Measurements from ENCODE around the gene ACKR3. TPM values are rescaled to one million over a fixed set of nuclear protein-coding genes. Genes with fewer than 3 reads are reported as not detected.

The ACKR3 gene
- total and polyA plus RNA-seq, 10 of the 15 experiments (the other 5 are each of a cell fraction or from before 2014, with no cell fraction given), result 3.0 to 154 (median 6.4) TPM

- H2AFZ ChIP-seq (ENCODE audit: control insufficient read depth, low read depth, low read length), result no peak overlapping the region
- peak; percentile 72 for ATAC-seq
- peak; percentile 70 for FAIRE-seq
- 64% methylated on average over 7 of the region's 7 CpGs for WGBS (ENCODE audit: insufficient coverage, insufficient replicate concordance, low lambda C conversion rate, missing lambda C conversion rate)
- DNase-seq (ENCODE audit: low read depth, low spot score), result no peak
- in situ Hi-C loops (cut with MboI), result no loop called here
- no peak overlapping the region for H3K9ac ChIP-seq (ENCODE audit: control insufficient read depth, insufficient read depth, low read length)
- H3K36me3 ChIP-seq (ENCODE audit: control insufficient read depth in 2 of 2, insufficient read depth in 2 of 2, low read length in 1 of 2), result no peaks in the 10 kb centered on the region
- no peak overlapping the region for H3K27ac ChIP-seq (ENCODE audit: control insufficient read depth, insufficient read depth)
- no peak overlapping the region for H3K4me3 ChIP-seq
- peak in 1 of 3 experiments; percentile 4; a peak in 1 of 6 replicates for TF ChIP-seq CTCF (IDR thresholded peaks at IDR 0.05 in 2 of 3, conservative IDR thresholded peaks at IDR 0.05 in 1 of 3; ENCODE audit: control insufficient read depth in 2 of 3, extremely low read depth in 1 of 3, insufficient read depth in 1 of 3, low read depth in 3 of 3, low read length in 3 of 3)
- peak; percentile 23; the same call in 1 of the 2 replicates for TF ChIP-seq RAD21 (IDR thresholded peaks at IDR 0.05; ENCODE audit: insufficient read depth, low read depth, low read length)
- TF ChIP-seq GABPA (IDR thresholded peaks at IDR 0.05; ENCODE audit: low read depth), result no peak
- no peak for TF ChIP-seq CUX1 (IDR thresholded peaks at IDR 0.05; ENCODE audit: insufficient replicate concordance, low read depth, low read length)
- peak in 1 of 2 experiments; percentile 13; a peak in 1 of 4 replicates for TF ChIP-seq BHLHE40 (IDR thresholded peaks at IDR 0.05; ENCODE audit: borderline replicate concordance in 1 of 2, low read depth in 2 of 2, low read length in 1 of 2)
- ChIA-PET CTCF (interaction anchor here (0.6 kb wide), 1 partner anchor 33 kb away, joined by 3 read pairs; no protein-coding TSS in a partner anchor), RAD21 (ENCODE audit: unreplicated experiment) (no interaction called here), POLR2A (no interaction called here), SMC1A (ENCODE audit: uncharacterized antibody, unreplicated experiment) (interaction anchor here (0.7 kb wide), 1 partner anchor 48 kb away, joined by 3 read pairs; the partner anchor contains the start of gene ACKR3)
- H4K20me1 ChIP-seq (ENCODE audit: control insufficient read depth, insufficient read depth), result no peaks in the 10 kb centered on the region
- H3K4me1 ChIP-seq (ENCODE audit: control insufficient read depth, insufficient read depth, low read length), result no peaks in the 10 kb centered on the region
- no peaks in the 10 kb centered on the region for H3K79me2 ChIP-seq (ENCODE audit: control insufficient read depth, insufficient read depth, low read length)
- H3K27me3 ChIP-seq (replicated peaks in 1 of 2; ENCODE audit: control insufficient read depth in 2 of 2, insufficient read depth in 2 of 2, low read length in 1 of 2), result peaks cover 3 to 6% of the 10 kb centered on the region in 2 experiments
- H3K4me2 ChIP-seq (ENCODE audit: control insufficient read depth, insufficient read depth), result no peak overlapping the region
- BruUV-seq (replicated peaks), result no TSS peak
- intact Hi-C loops (cut with micrococcal nuclease; ENCODE audit: unreplicated experiment), result no loop called here
- no peaks in the 10 kb centered on the region for H3K9me3 ChIP-seq (replicated peaks; ENCODE audit: control insufficient read depth, insufficient read depth, low read length)
Measured at GRCh38 chr2:236618370-236618769, 48.7 kb downstream of the ACKR3 start.
